IPS-15b (cell line): ENCODE measurements around the gene ARHGAP27.
"Not testable (repeated sequence)": the region's sequence is repeated elsewhere in the genome, so short reads cannot be mapped to it uniquely, and the experiment has no call there.

Source experiments
- H3K27me3 ChIP-seq: one replicate; pipeline ENCODE4 v1.6.1; 2013; ENCODE audit warnings: low read length; ENCODE audit not compliant: control insufficient read depth, insufficient read depth
- H3K36me3 ChIP-seq: one replicate; pipeline ENCODE4 v1.6.1; 2013; ENCODE audit warnings: low read length; ENCODE audit not compliant: control insufficient read depth, insufficient read depth
- H3K4me1 ChIP-seq: one replicate; pipeline ENCODE4 v1.6.1; 2013; ENCODE audit warnings: mild to moderate bottlenecking, low read length; ENCODE audit not compliant: control insufficient read depth, insufficient read depth
- H3K4me3 ChIP-seq: one replicate; pipeline ENCODE4 v1.5.1; 2013; ENCODE audit warnings: low read depth, low read length
- H3K9ac ChIP-seq: one replicate; pipeline ENCODE4 v1.6.1; 2013; ENCODE audit warnings: low read depth, mild to moderate bottlenecking, low read length
- H3K9me3 ChIP-seq: one replicate; pipeline ENCODE4 v1.6.1; 2013; ENCODE audit warnings: mild to moderate bottlenecking, low read length; ENCODE audit not compliant: control insufficient read depth, insufficient read depth

Gene ARHGAP27

GRCh38 chr17:45347444-45347843 is 85.2 kb downstream of the ARHGAP27 start:
- Histone ChIP-seq H3K9me3 (no peaks in the 10 kb centered on the region), H3K4me1 (no peaks in the 10 kb centered on the region), H3K27me3 (no peaks in the 10 kb centered on the region), H3K36me3 (no peaks in the 10 kb centered on the region), H3K9ac (no peak overlapping the region), H3K4me3 (no peak overlapping the region)

GRCh38 chr17:45346216-45347015 is 86.3 kb downstream of the ARHGAP27 start:
- H3K9ac ChIP-seq, result no peak overlapping the region
- no peak overlapping the region for H3K4me3 ChIP-seq
- H3K4me1 ChIP-seq, result peaks cover 3% of the 10 kb centered on the region
- H3K36me3 ChIP-seq, result no peaks in the 10 kb centered on the region
- H3K9me3 ChIP-seq, result no peaks in the 10 kb centered on the region
- H3K27me3 ChIP-seq, result no peaks in the 10 kb centered on the region

- H3K36me3 ChIP-seq, result no peaks in the 10 kb centered on the region
- H3K4me3 ChIP-seq, result no peak overlapping the region
- peaks cover 3% of the 10 kb centered on the region for H3K4me1 ChIP-seq
- H3K9me3 ChIP-seq, result no peaks in the 10 kb centered on the region
- H3K27me3 ChIP-seq, result no peaks in the 10 kb centered on the region
- no peak overlapping the region for H3K9ac ChIP-seq
These were observed 87.0 kb downstream of the ARHGAP27 start for GRCh38 chr17:45345554-45346215.

- H3K36me3 ChIP-seq, result no peaks in the 10 kb centered on the region
- H3K4me1 ChIP-seq, result peaks cover 3% of the 10 kb centered on the region
- no peak overlapping the region for H3K4me3 ChIP-seq
- H3K9me3 ChIP-seq, result no peaks in the 10 kb centered on the region
- no peak overlapping the region for H3K9ac ChIP-seq
- no peaks in the 10 kb centered on the region for H3K27me3 ChIP-seq
These were observed 87.5 kb downstream of the ARHGAP27 start for GRCh38 chr17:45345246-45345553.

GRCh38 chr17:45343967-45344664 is 88.6 kb downstream of the ARHGAP27 start:
- H3K4me1 ChIP-seq, H3K9me3 ChIP-seq, H3K36me3 ChIP-seq, H3K27me3 ChIP-seq, H3K9ac ChIP-seq, H3K4me3 ChIP-seq: not testable (repeated sequence)
